Neuronal stem cell (in vitro differentiated cells): ENCODE measurements around the gene CNGA4.
A peak's percentile ranks its signal among the peaks of the same experiment; 100 is the strongest.

Experiments
- DNase-seq: peaks from one replicate; pipeline ENCODE4 v3.0.0-alpha.2; 2013; ENCODE audit warnings: low spot score
- H2AFZ ChIP-seq: one replicate; pipeline ENCODE4 v1.6.1; 2013; ENCODE audit warnings: mild to moderate bottlenecking, low read length, inconsistent platforms
- H2AK5ac ChIP-seq: 2 replicates; pipeline ENCODE4 v1.6.1; 2013; ENCODE audit warnings: low read depth, mild to moderate bottlenecking, inconsistent platforms, low read length, moderate library complexity, mixed read lengths
- H2BK120ac ChIP-seq: 2 replicates; pipeline ENCODE4 v1.6.1; 2013; ENCODE audit warnings: low read depth, mild to moderate bottlenecking, inconsistent platforms, low read length, moderate library complexity, mixed read lengths
- H2BK12ac ChIP-seq: one replicate; pipeline ENCODE4 v1.6.1; 2013; ENCODE audit warnings: low read length, inconsistent platforms
- H2BK15ac ChIP-seq: 2 replicates; pipeline ENCODE4 v1.6.1; 2013; ENCODE audit warnings: mild to moderate bottlenecking, low read length, inconsistent platforms, mixed read lengths
- H2BK5ac ChIP-seq: one replicate; pipeline ENCODE4 v1.6.1; 2013; ENCODE audit warnings: inconsistent platforms, mild to moderate bottlenecking, low read length, moderate library complexity
- H3K14ac ChIP-seq: one replicate; pipeline ENCODE4 v1.6.1; 2013; ENCODE audit warnings: low read length, inconsistent platforms
- H3K18ac ChIP-seq: 2 replicates; pipeline ENCODE4 v1.6.1; 2013; ENCODE audit warnings: low read length, inconsistent platforms
- H3K23ac ChIP-seq: 2 replicates; pipeline ENCODE4 v1.6.1; 2013; ENCODE audit warnings: low read depth, mild to moderate bottlenecking, mixed read lengths, low read length, inconsistent platforms; ENCODE audit not compliant: poor library complexity
- H3K27ac ChIP-seq: replicated peaks from 3 replicates; pipeline ENCODE4 v1.5.1; 2013; ENCODE audit warnings: low read length, inconsistent platforms
- H3K27me3 ChIP-seq, 3 experiments: 2 replicates each; pipeline ENCODE4 v1.6.1; 2013; ENCODE audit warnings: low read length in 3 of 3, mild to moderate bottlenecking in 2 of 3, inconsistent platforms in 1 of 3, low read depth in 1 of 3, mixed read lengths in 1 of 3, moderate library complexity in 1 of 3; ENCODE audit not compliant: control insufficient read depth in 3 of 3, insufficient read depth in 3 of 3
- H3K36me3 ChIP-seq, 2 donors: replicated peaks in 1 of 2; 2 replicates each; pipeline ENCODE4 v1.6.1; 2013; ENCODE audit warnings: low read length in 2 of 2; ENCODE audit not compliant: control insufficient read depth in 2 of 2, insufficient read depth in 2 of 2
- H3K4ac ChIP-seq: 2 replicates; pipeline ENCODE4 v1.6.1; 2013; ENCODE audit warnings: inconsistent platforms, mild to moderate bottlenecking, low read length, moderate library complexity
- H3K4me1 ChIP-seq, 2 donors: 1 replicate in 1 of 2; 2 replicates in 1 of 2; pipeline ENCODE4 v1.6.1; 2013; ENCODE audit warnings: low read length in 2 of 2, low read depth in 1 of 2; ENCODE audit not compliant: control insufficient read depth in 2 of 2, insufficient read depth in 1 of 2
- H3K4me2 ChIP-seq: one replicate; pipeline ENCODE4 v1.6.1; 2013; ENCODE audit warnings: mild to moderate bottlenecking, low read length, inconsistent platforms; ENCODE audit not compliant: insufficient read depth, poor library complexity, severe bottlenecking
- H3K4me3 ChIP-seq, 2 donors: 2 replicates each; pipeline ENCODE4 v1.5.1; 2013; ENCODE audit warnings: low read length in 2 of 2, mild to moderate bottlenecking in 2 of 2, inconsistent platforms in 1 of 2, moderate library complexity in 1 of 2
- H3K79me1 ChIP-seq: one replicate; pipeline ENCODE4 v1.6.1; 2013; ENCODE audit warnings: low read depth, mild to moderate bottlenecking, inconsistent platforms, low read length, moderate library complexity
- H3K9ac ChIP-seq: one replicate; pipeline ENCODE4 v1.6.1; 2013; ENCODE audit warnings: mild to moderate bottlenecking, low read depth, low read length, inconsistent platforms; ENCODE audit not compliant: poor library complexity
- H3K9me3 ChIP-seq, 2 donors: replicated peaks in 1 of 2; 2 replicates each; pipeline versions ENCODE3 to v1.6.1; 2013; ENCODE audit warnings: low read length in 2 of 2, mild to moderate bottlenecking in 2 of 2, inconsistent platforms in 1 of 2, low read depth in 1 of 2, mixed read lengths in 1 of 2, moderate library complexity in 1 of 2; ENCODE audit not compliant: control insufficient read depth in 2 of 2, insufficient read depth in 1 of 2
- H4K8ac ChIP-seq: one replicate; pipeline ENCODE4 v1.6.1; 2013; ENCODE audit warnings: low read depth, mild to moderate bottlenecking, inconsistent platforms, low read length, moderate library complexity
- H4K91ac ChIP-seq: one replicate; pipeline ENCODE4 v1.6.1; 2013; ENCODE audit warnings: low read length, low read depth, mild to moderate bottlenecking, inconsistent platforms; ENCODE audit not compliant: poor library complexity
- WGBS, 2 donors: extraction: QIAGEN DNeasy Blood & Tissue Kit; methylation state at CpG; one replicate each; pipeline ENCODE4 v1.1.7; 2013; ENCODE audit warnings: missing lambda C conversion rate in 2 of 2, mixed read lengths in 1 of 2; ENCODE audit not compliant: insufficient read length in 2 of 2, insufficient replicate concordance in 1 of 2; ENCODE audit errors: extremely low coverage in 2 of 2; 5-methylcytosine and 5-hydroxymethylcytosine counted together

Gene CNGA4

GRCh38 chr11:6237266-6237665 is 1.6 kb upstream of the CNGA4 start:
- Histone ChIP-seq H3K9me3 (peaks cover 0 to 2% of the 10 kb centered on the region in 2 donors), H2AK5ac (no peak overlapping the region), H3K4me3 (no peak overlapping the region), H3K4me1 (peaks cover 6 to 11% of the 10 kb centered on the region in 2 donors), H3K4ac (no peak overlapping the region), H3K27me3 (peaks cover 0 to 11% (median 0%) of the 10 kb centered on the region in 3 experiments), H2BK12ac (no peak overlapping the region), H3K9ac (no peak overlapping the region), H3K14ac (no peak overlapping the region), H4K8ac (no peak overlapping the region), H2BK120ac (no peak overlapping the region), H2AFZ (no peak overlapping the region), H3K79me1 (peaks cover 3% of the 10 kb centered on the region), H3K36me3 (no peaks in the 10 kb centered on the region), H2BK15ac (no peak overlapping the region), H3K4me2 (no peak overlapping the region), H4K91ac (no peak overlapping the region), H3K23ac (no peak overlapping the region), H3K27ac (no peak overlapping the region), H2BK5ac (no peak overlapping the region), H3K18ac (no peak overlapping the region)
- WGBS, 2 donors, result no CpG with 5 or more reads among the region's 4 CpGs
- no peak for DNase-seq

DNA sequence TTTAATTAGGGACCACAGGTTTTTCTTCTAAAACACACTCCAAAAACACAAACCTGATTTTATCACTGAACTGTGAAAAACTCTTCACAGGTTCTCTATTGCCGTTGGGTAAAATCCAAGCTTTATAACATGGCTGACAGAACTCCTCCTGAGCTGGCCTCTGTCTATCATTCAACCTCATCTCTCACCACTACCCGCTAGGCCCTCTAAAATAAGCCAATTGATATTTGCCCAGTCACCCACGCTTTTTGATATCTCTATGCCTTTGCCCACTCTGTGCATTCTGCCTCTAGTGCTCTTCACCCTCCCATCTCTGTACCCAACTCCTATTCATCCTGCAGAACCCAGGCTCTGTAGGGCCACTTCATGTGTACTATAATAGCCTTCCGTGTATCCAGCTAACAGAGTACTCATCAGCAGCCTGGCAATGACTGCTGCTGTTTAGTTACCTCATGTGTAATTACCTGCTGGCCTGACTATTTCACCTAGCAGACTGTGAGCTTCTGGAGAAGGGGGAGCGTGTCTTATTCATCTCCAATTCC is 1.1 kb upstream of the CNGA4 start:
- Histone ChIP-seq H2AFZ (no peak overlapping the region), H3K36me3 (no peaks in the 10 kb centered on the region), H3K4me2 (no peak overlapping the region), H3K4me1 (peaks cover 6 to 11% of the 10 kb centered on the region in 2 donors), H2BK120ac (no peak overlapping the region), H3K9ac (no peak overlapping the region), H3K9me3 (peaks cover 0 to 2% of the 10 kb centered on the region in 2 donors), H2AK5ac (no peak overlapping the region), H2BK12ac (no peak overlapping the region), H2BK5ac (no peak overlapping the region), H3K18ac (no peak overlapping the region), H2BK15ac (no peak overlapping the region), H3K79me1 (peaks cover 3% of the 10 kb centered on the region), H3K27me3 (peaks cover 0 to 11% (median 0%) of the 10 kb centered on the region in 3 experiments), H3K23ac (no peak overlapping the region), H3K4me3 (no peak overlapping the region), H3K4ac (no peak overlapping the region), H3K27ac (no peak overlapping the region), H4K91ac (no peak overlapping the region), H4K8ac (no peak overlapping the region), H3K14ac (no peak overlapping the region)
- no CpG with 5 or more reads among the region's 5 CpGs for WGBS, 2 donors
- no peak for DNase-seq

DNA sequence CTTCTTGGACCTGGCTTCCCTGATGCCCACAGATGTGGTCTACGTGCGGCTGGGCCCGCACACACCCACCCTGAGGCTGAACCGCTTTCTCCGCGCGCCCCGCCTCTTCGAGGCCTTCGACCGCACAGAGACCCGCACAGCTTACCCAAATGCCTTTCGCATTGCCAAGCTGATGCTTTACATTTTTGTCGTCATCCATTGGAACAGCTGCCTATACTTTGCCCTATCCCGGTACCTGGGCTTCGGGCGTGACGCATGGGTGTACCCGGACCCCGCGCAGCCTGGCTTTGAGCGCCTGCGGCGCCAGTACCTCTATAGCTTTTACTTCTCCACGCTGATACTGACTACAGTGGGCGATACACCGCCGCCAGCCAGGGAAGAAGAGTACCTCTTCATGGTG is 1.2 kb downstream of the CNGA4 start:
- Histone ChIP-seq H3K4me2 (no peak overlapping the region), H3K27me3 (peaks cover 0 to 11% (median 0%) of the 10 kb centered on the region in 3 experiments), H2BK120ac (no peak overlapping the region), H3K4ac (no peak overlapping the region), H4K8ac (no peak overlapping the region), H3K4me3 (no peak overlapping the region), H3K79me1 (no peaks in the 10 kb centered on the region), H4K91ac (no peak overlapping the region), H2BK15ac (peak overlapping the region; percentile 42), H3K27ac (no peak overlapping the region), H3K9me3 (peaks cover 0 to 2% of the 10 kb centered on the region in 2 donors), H3K18ac (no peak overlapping the region), H2BK5ac (no peak overlapping the region), H3K4me1 (peaks cover 0 to 2% of the 10 kb centered on the region in 2 donors), H3K9ac (no peak overlapping the region), H2BK12ac (no peak overlapping the region), H3K14ac (peak overlapping the region; percentile 42), H3K36me3 (no peaks in the 10 kb centered on the region), H2AFZ (no peak overlapping the region), H3K23ac (no peak overlapping the region), H2AK5ac (peak overlapping the region; percentile 2)
- no peak for DNase-seq
- WGBS, 2 donors, result no CpG with 5 or more reads among the region's 28 CpGs

- Histone ChIP-seq H3K27ac (no peak overlapping the region), H3K27me3 (peaks cover 0 to 11% (median 0%) of the 10 kb centered on the region in 3 experiments), H3K4me2 (no peak overlapping the region), H3K9ac (no peak overlapping the region), H3K14ac (no peak overlapping the region), H2BK12ac (no peak overlapping the region), H3K4ac (no peak overlapping the region), H3K79me1 (no peaks in the 10 kb centered on the region), H4K8ac (no peak overlapping the region), H3K36me3 (no peaks in the 10 kb centered on the region), H2AK5ac (no peak overlapping the region), H2AFZ (no peak overlapping the region), H3K23ac (no peak overlapping the region), H2BK5ac (no peak overlapping the region), H2BK15ac (no peak overlapping the region), H3K9me3 (peaks cover 0 to 2% of the 10 kb centered on the region in 2 donors), H3K4me1 (no peaks in the 10 kb centered on the region), H4K91ac (no peak overlapping the region), H3K4me3 (no peak overlapping the region), H3K18ac (no peak overlapping the region), H2BK120ac (no peak overlapping the region)
- DNase-seq, result no peak
- no CpG with 5 or more reads among the region's 1 CpG for WGBS, 2 donors
Observed at GRCh38 chr11:6240781-6241180, 1.9 kb downstream of the CNGA4 start.
